Testis (tissue), 3 donors: Measurements from ENCODE around the gene MYO1F. TPM values are rescaled to one million over a fixed set of nuclear protein-coding genes. Genes with fewer than 3 reads are reported as not detected.
A peak's percentile ranks its signal among the peaks of the same experiment; 100 is the strongest.

Source experiments
- DNase-seq: peaks from one replicate; pipeline ENCODE4 v3.0.0-alpha.2; 2019
- H3K27ac ChIP-seq, 2 donors: fragments of 200-600 bp; sonication (generic); one replicate each; pipeline ENCODE4 v1.5.1; 2019
- H3K27me3 ChIP-seq: fragments of 200-600 bp; sonication (generic); one replicate; pipeline ENCODE4 v1.5.1; 2019
- H3K36me3 ChIP-seq: fragments of 200-600 bp; sonication (generic); one replicate; pipeline ENCODE4 v1.5.1; 2017; ENCODE audit warnings: low read depth; ENCODE audit errors: missing control alignments
- H3K4me1 ChIP-seq: fragments of 200-600 bp; sonication (generic); one replicate; pipeline ENCODE4 v1.5.1; 2019
- H3K4me3 ChIP-seq, 2 donors: fragments of 200-600 bp; sonication (generic); one replicate each; pipeline ENCODE4 v1.5.1; 2017 to 2019
- H3K9me3 ChIP-seq: fragments of 200-600 bp; sonication (generic); one replicate; pipeline ENCODE4 v1.5.1; 2017
- POLR2A ChIP-seq: fragments of 450-650 bp; IDR thresholded peaks from one replicate; pipeline ENCODE4 v1.6.1; 2017; ENCODE audit warnings: antibody characterized with exemption, mild to moderate bottlenecking, moderate library complexity
- WGBS, 2 donors: methylation state at CpG; one replicate each; pipeline ENCODE4 v1.1.5; 2018; 5-methylcytosine and 5-hydroxymethylcytosine counted together
- intact Hi-C: fragments of 100-400 bp; cut with DNase I; formaldehyde crosslinking; loops from one replicate; pipeline ENCODE4 v1.15.1; 2023; ENCODE audit warnings: low total_unique reads
- polyA plus RNA-seq: library from polyadenylated mRNA; stranded (reverse); fragments of 350-450 nt; fragmentation: Illumina TruSeq; extraction: RNeasy Lipid Tissue Mini Kit (QIAGEN cat#74804); gene quantifications from one replicate; pipeline ENCODE4 v1.2.3, GENCODE V29; 2014; ENCODE audit warnings: low read depth, low replicate concordance; ENCODE audit not compliant: insufficient read depth
- total RNA-seq, 2 donors: library from RNA; depleted of rRNA; stranded (reverse); fragments of >200 nt; gene quantifications; one replicate each; pipeline ENCODE4 v1.2.3, GENCODE V29; 2016
- TF ChIP-seq, protein P1 (sequence below), 3 experiments: fragments of 450-650 bp in 2 of 3; fragments of 200-600 bp in 1 of 3; sonication (generic) in 1 of 3; IDR thresholded peaks; one replicate each; pipeline ENCODE4 v1.5.1; 2016 to 2019; ENCODE audit warnings: antibody characterized with exemption in 3 of 3, mild to moderate bottlenecking in 2 of 3, moderate library complexity in 1 of 3

Gene MYO1F
- total and polyA plus RNA-seq, 3 donors from 2014 or later: 4.7 to 6.7 (median 5.9) TPM

DNA sequence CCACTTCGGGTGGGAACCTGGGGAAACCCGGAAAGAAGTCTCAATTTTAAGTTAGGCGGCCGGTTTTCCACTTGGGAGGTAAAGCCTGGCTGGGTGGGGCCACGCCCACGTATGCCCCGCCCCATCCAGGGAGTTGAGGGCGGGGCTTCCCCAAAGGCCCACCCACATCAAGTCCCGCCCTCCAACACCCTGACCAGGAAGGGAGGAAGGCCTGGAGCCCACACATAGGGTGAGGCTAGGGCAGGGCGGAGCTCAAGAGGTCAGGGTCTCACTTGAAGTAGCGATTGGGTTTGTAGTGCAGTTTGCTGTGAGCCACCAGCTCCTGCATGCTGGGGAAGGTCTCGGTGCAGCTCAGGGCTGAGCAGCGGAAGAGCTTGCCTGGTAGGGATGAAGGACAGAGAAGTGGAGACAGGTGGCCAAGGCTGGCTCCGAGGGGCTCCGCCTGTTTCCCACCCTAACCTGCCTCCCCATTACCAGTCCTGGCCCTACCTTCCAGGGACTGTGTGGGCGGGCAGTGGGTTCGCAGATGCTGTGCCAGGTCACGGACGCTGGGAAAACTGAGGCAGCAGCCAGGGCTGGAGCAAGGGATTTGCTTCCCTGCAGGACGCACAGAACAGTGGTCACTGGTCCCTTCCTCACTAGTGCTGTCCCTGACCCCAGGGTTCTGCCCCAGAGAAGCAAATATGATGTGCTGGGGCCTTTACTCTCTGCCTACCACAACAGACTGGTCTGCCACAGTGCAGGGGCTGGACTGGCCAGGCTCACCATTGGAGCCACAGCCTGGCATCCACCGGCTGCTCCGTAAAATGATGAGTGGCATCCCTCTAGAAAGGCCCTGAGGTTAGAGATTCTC is 64.9 kb downstream of the MYO1F start:
- DNase-seq: peak; percentile 44
- H3K27ac ChIP-seq: peak overlapping the region in 1 of 2 donors; percentile 99
- no peaks in the 10 kb centered on the region for H3K36me3 ChIP-seq
- H3K27me3 ChIP-seq: no peaks in the 10 kb centered on the region
- peak overlapping the region; percentile 29 to 47 for H3K4me3 ChIP-seq
- no peaks in the 10 kb centered on the region for H3K9me3 ChIP-seq
- WGBS, 2 donors: 63 to 74% methylated on average over 20 to 22 of the region's 22 CpGs
- intact Hi-C loops: no loop called here
- no peak for TF ChIP-seq POLR2A
- H3K4me1 ChIP-seq: peaks cover 8% of the 10 kb centered on the region

DNA sequence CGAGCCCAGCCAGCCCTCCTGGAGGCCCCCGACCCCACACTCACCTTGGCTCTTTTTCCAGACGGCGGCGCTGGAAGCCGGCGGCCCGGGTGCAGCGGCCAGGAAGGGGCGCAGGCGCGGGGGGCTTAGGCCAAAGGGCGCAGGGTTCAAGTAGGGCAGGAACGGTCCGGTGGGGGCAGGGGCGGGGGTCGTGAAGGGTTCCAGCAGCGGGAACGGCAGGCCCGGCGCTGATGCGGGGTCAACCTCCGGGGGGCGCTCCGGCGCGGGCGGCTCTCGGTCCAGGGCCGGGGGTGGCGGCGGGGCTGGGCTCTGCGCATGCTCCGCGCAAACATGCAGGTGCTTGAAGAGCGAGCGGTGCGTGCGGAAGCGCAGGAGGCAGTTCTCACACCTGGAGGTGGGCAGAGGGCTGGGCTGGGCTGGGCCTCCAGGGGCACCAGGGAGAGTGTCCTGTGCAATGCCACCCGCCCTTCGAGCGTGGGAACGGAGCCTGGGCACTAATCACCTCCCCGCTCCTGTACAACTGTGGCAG is 65.6 kb downstream of the MYO1F start:
- Histone ChIP-seq H3K4me1 (peaks cover 10% of the 10 kb centered on the region), H3K27ac (no peak overlapping the region), H3K9me3 (no peaks in the 10 kb centered on the region), H3K4me3 (peak overlapping the region; percentile 29 to 47), H3K27me3 (no peaks in the 10 kb centered on the region), H3K36me3 (no peaks in the 10 kb centered on the region)
- peak; percentile 34 for DNase-seq
- intact Hi-C loops: no loop called here
- TF ChIP-seq, protein P1, sequence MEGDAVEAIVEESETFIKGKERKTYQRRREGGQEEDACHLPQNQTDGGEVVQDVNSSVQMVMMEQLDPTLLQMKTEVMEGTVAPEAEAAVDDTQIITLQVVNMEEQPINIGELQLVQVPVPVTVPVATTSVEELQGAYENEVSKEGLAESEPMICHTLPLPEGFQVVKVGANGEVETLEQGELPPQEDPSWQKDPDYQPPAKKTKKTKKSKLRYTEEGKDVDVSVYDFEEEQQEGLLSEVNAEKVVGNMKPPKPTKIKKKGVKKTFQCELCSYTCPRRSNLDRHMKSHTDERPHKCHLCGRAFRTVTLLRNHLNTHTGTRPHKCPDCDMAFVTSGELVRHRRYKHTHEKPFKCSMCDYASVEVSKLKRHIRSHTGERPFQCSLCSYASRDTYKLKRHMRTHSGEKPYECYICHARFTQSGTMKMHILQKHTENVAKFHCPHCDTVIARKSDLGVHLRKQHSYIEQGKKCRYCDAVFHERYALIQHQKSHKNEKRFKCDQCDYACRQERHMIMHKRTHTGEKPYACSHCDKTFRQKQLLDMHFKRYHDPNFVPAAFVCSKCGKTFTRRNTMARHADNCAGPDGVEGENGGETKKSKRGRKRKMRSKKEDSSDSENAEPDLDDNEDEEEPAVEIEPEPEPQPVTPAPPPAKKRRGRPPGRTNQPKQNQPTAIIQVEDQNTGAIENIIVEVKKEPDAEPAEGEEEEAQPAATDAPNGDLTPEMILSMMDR (IDR thresholded peaks at IDR 0.05): no peak
- TF ChIP-seq POLR2A: no peak
- WGBS, 2 donors: 41 to 68% methylated on average over 37 to 45 of the region's 45 CpGs

DNA sequence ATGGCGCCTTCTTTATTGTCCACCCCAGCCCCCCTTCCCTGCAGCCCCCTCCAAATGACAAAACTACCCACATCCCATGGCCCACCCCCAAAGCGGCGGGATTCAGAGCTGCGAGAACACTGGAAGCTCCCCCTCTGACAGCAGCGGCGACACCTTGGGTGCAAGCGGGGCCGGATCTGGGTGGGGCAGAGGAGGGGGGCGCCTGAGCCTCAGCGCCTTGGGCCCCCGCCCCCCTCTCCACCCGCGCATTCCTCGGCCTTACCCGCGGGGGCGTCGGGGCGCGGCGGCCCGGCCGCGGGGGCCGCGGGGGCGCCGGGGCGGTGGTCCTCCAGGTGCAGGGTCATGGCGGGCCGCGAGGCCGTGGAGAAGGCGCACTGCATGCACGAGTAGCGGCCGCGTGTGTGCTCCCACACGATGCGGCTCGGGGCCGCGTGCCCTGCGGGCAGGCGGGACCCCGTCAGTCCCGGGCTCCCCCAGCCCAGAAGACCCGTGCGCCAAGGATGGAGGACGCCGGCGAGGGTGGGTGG is 66.6 kb downstream of the MYO1F start:
- Histone ChIP-seq H3K36me3 (no peaks in the 10 kb centered on the region), H3K27ac (no peak overlapping the region), H3K4me1 (peaks cover 16% of the 10 kb centered on the region), H3K4me3 (peak overlapping the region; percentile 29 to 47), H3K27me3 (no peaks in the 10 kb centered on the region), H3K9me3 (no peaks in the 10 kb centered on the region)
- WGBS, 2 donors: 52 to 60% methylated on average over 14 to 24 of the region's 52 CpGs
- no peak for TF ChIP-seq POLR2A
- TF ChIP-seq, protein P1 (IDR thresholded peaks at IDR 0.05): no peak
- DNase-seq: no peak
- intact Hi-C loops: no loop called here

DNA sequence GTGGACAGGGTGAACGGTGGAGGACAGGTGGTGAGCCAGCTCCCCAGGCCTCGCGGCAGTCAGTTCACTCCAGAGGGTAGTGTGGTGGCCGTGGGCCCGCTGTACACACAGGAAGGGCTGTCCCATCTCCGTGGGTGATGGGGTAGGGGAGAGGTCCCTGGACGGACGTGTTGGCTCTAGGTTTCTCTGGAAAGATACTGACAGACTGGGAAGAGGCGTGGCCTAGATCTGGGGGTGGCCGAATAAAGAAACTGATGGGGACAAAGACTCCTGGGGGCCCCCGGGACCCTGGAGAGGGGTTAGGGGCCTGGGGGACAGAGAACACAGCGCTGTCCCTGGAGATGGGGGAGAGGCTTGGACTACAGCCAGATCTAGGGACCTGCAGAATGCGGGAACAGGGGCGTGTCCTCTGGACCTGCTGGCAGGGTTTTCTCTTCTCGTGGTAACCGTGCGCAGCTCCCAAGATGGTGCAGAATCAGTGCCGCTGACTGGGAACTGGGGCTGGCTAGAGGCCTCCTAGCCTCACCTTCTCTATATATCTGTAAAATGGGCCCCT is 70.8 kb downstream of the MYO1F start:
- TF ChIP-seq POLR2A: no peak
- TF ChIP-seq, protein P1 (IDR thresholded peaks at IDR 0.05): peak in 1 of 3 experiments; percentile 44
- no peaks in the 10 kb centered on the region for H3K36me3 ChIP-seq
- intact Hi-C loops: loop anchor here (10.0 kb wide), 1 partner anchor 92 kb away; the partner anchor contains the start of gene MARCHF2
- no peaks in the 10 kb centered on the region for H3K9me3 ChIP-seq
- DNase-seq: no peak
- H3K4me3 ChIP-seq: peak overlapping the region; percentile 54 to 59
- H3K4me1 ChIP-seq: peaks cover 7% of the 10 kb centered on the region
- no peak overlapping the region for H3K27ac ChIP-seq
- 19 to 20% methylated on average over 17 to 18 of the region's 18 CpGs for WGBS, 2 donors
- H3K27me3 ChIP-seq: no peaks in the 10 kb centered on the region
